Adrenal gland (tissue), 12 donors: Measurements from ENCODE around the gene OXNAD1. TPM values are rescaled to one million over a fixed set of nuclear protein-coding genes. Genes with fewer than 3 reads are reported as not detected.

Experiments used
- DNase-seq, 7 donors: peaks; one replicate each; pipeline ENCODE4 v3.0.0-alpha.2; 2019 to 2020
- H3K27ac ChIP-seq, 5 donors: fragments of 200-600 bp; sonication (generic) in 4 of 5; 1 replicate in 3 of 5; 2 replicates in 2 of 5; pipeline versions ENCODE4 v1.5.1 to v1.8.0; 2016 to 2020; ENCODE audit warnings: mild to moderate bottlenecking in 1 of 5
- H3K27me3 ChIP-seq: fragments of 200-600 bp; 2 replicates; pipeline ENCODE4 v1.8.0; 2021
- H3K36me3 ChIP-seq, 2 donors: fragments of 200-600 bp; replicated peaks in 1 of 2; 1 replicate in 1 of 2; 2 replicates in 1 of 2; pipeline versions ENCODE4 v1.5.1 to v1.8.0; 2018 to 2022
- H3K4me1 ChIP-seq, 2 donors: fragments of 200-600 bp; replicated peaks in 1 of 2; 1 replicate in 1 of 2; 2 replicates in 1 of 2; pipeline versions ENCODE4 v1.5.1 to v1.8.0; 2018 to 2021
- H3K4me3 ChIP-seq, 4 donors: fragments of 200-600 bp; sonication (generic) in 3 of 4; one replicate each; pipeline ENCODE4 v1.5.1; 2016 to 2018
- H3K9me3 ChIP-seq, 3 donors: fragments of 200-600 bp; sonication (generic) in 1 of 3; replicated peaks in 1 of 3; 1 replicate in 2 of 3; 2 replicates in 1 of 3; pipeline versions ENCODE4 v1.5.1 to v1.8.0; 2016 to 2021
- CTCF ChIP-seq, 6 experiments: fragments of 450-650 bp in 4 of 6; fragments of 200-600 bp in 2 of 6; sonication (generic) in 1 of 6; IDR thresholded peaks; 1 replicate in 5 of 6; 2 replicates in 1 of 6; pipeline versions ENCODE4 v1.5.1 to v1.8.0; 2016 to 2021; ENCODE audit warnings: antibody characterized with exemption in 6 of 6, mild to moderate bottlenecking in 2 of 6, moderate library complexity in 1 of 6
- POLR2A ChIP-seq, 2 donors: fragments of 450-650 bp; IDR thresholded peaks; one replicate each; pipeline ENCODE4 v1.6.1; 2017; ENCODE audit warnings: antibody characterized with exemption in 2 of 2, mild to moderate bottlenecking in 2 of 2, moderate library complexity in 1 of 2
- WGBS, 4 donors: extraction: QIAGEN DNeasy Blood & Tissue Kit in 2 of 4; methylation state at CpG; one replicate each; pipeline versions ENCODE4 v1.1.5 to v1.1.7; 2013 to 2017; 5-methylcytosine and 5-hydroxymethylcytosine counted together
- intact Hi-C, 2 donors: fragments of 100-400 bp; cut with DNase I; formaldehyde crosslinking; loops; one replicate each; pipeline versions ENCODE4 v1.14.1 to v1.15.0; 2022 to 2023
- polyA plus RNA-seq, 3 donors: library from polyadenylated mRNA; stranded (reverse); fragments of 200-250 nt in 2 of 3; fragments of 350-450 nt in 1 of 3; fragmentation: Illumina TruSeq in 1 of 3; extraction: RNeasy Lipid Tissue Mini Kit (QIAGEN cat#74804) in 1 of 3; gene quantifications; one replicate each; pipeline ENCODE4 v1.2.3, GENCODE V29; 2013 to 2014
- total RNA-seq, 9 donors: library from RNA; depleted of rRNA in 4 of 9; stranded (reverse); fragments of >200 nt in 4 of 9; fragments of 120-200 nt in 1 of 9; fragmentation: NEBNext Ultra II Directional in 1 of 9; extraction: Animal tissue kit (Norgen Biotek cat#: 25700) in 1 of 9; gene quantifications; one replicate each; pipeline versions ENCODE4 v1.1.0 to v1.2.4, GENCODE V29; 2013 to 2023
- donor health status: healthy with polysubstance abuse.
- donor health status: Bipolar disorder and iron deficiency.
- donor health status: DM: yes; HTN: yes; CAD: no.
- donor health status: DM: no; HTN: no; CAD: no.
- donor health status: DM: no; HTN: no; CAD: no.
- donor health status: DM: yes; HTN: yes; CAD: no.

OXNAD1 gene
- total and polyA plus RNA-seq, 12 donors: 3.6 to 22.2 (median 11.2) TPM

- intact Hi-C loops: no loop called here
- Histone ChIP-seq H3K4me3 (no peak overlapping the region), H3K4me1 (peaks cover 2 to 28% of the 10 kb centered on the region in 2 donors), H3K9me3 (no peaks in the 10 kb centered on the region), H3K27ac (no peak overlapping the region), H3K27me3 (no peaks in the 10 kb centered on the region), H3K36me3 (peaks cover 0 to 15% of the 10 kb centered on the region in 2 donors)
- 83 to 96% (median 94%) methylated on average over 10 of the region's 10 CpGs for WGBS, 4 donors
- DNase-seq: no peak
- TF ChIP-seq CTCF (IDR thresholded peaks at IDR 0.05): no peak
- no peak for TF ChIP-seq POLR2A (IDR thresholded peaks at IDR 0.05)
Observed at GRCh38 chr3:16270855-16271254, 5.8 kb downstream of the OXNAD1 start.

- no peak for TF ChIP-seq CTCF (IDR thresholded peaks at IDR 0.05)
- no peak for TF ChIP-seq POLR2A (IDR thresholded peaks at IDR 0.05)
- Histone ChIP-seq H3K36me3 (peaks cover 0 to 15% of the 10 kb centered on the region in 2 donors), H3K4me1 (peaks cover 0 to 11% of the 10 kb centered on the region in 2 donors), H3K9me3 (no peaks in the 10 kb centered on the region), H3K27me3 (no peaks in the 10 kb centered on the region), H3K27ac (no peak overlapping the region), H3K4me3 (no peak overlapping the region)
- intact Hi-C loops: no loop called here
- 65 to 77% (median 70%) methylated on average over 1 of the region's 1 CpG for WGBS, 4 donors
- DNase-seq: no peak
Observed at GRCh38 chr3:16272588-16272987, 7.6 kb downstream of the OXNAD1 start.

GRCh38 chr3:16273867-16274266, 8.9 kb downstream of the OXNAD1 start:
- no peak for DNase-seq
- intact Hi-C loops: no loop called here

GRCh38 chr3:16277471-16277870, 12.5 kb downstream of the OXNAD1 start:
- Histone ChIP-seq H3K27ac (peak overlapping the region in 1 of 5 donors; percentile 29), H3K4me1 (no peaks in the 10 kb centered on the region), H3K27me3 (no peaks in the 10 kb centered on the region), H3K9me3 (no peaks in the 10 kb centered on the region), H3K4me3 (no peak overlapping the region), H3K36me3 (peaks cover 0 to 5% of the 10 kb centered on the region in 2 donors)
- 71 to 85% (median 84%) methylated on average over 3 of the region's 3 CpGs for WGBS, 4 donors
- intact Hi-C loops: no loop called here
- no peak for DNase-seq
- TF ChIP-seq CTCF (IDR thresholded peaks at IDR 0.05) (no peak), POLR2A (IDR thresholded peaks at IDR 0.05) (no peak)

More at GRCh38 chr3:16273867-16274266, 8.9 kb downstream of the OXNAD1 start:
- H3K27me3 ChIP-seq: no peaks in the 10 kb centered on the region
- H3K36me3 ChIP-seq: peaks cover 0 to 15% of the 10 kb centered on the region in 2 donors
- H3K9me3 ChIP-seq: no peaks in the 10 kb centered on the region
- 94 to 98% (median 95%) methylated on average over 2 of the region's 2 CpGs for WGBS, 4 donors
- no peak overlapping the region for H3K27ac ChIP-seq
- no peak overlapping the region for H3K4me3 ChIP-seq
- TF ChIP-seq POLR2A (IDR thresholded peaks at IDR 0.05) (no peak), CTCF (IDR thresholded peaks at IDR 0.05) (no peak)
- no peaks in the 10 kb centered on the region for H3K4me1 ChIP-seq
